ENCODE measurements around the gene PARVG. TPM values are rescaled to one million over a fixed set of nuclear protein-coding genes. Genes with fewer than 3 reads are reported as not detected.

PARVG gene
- total RNA-seq, 1 donor from 2014 or later, result not detected

DNA sequence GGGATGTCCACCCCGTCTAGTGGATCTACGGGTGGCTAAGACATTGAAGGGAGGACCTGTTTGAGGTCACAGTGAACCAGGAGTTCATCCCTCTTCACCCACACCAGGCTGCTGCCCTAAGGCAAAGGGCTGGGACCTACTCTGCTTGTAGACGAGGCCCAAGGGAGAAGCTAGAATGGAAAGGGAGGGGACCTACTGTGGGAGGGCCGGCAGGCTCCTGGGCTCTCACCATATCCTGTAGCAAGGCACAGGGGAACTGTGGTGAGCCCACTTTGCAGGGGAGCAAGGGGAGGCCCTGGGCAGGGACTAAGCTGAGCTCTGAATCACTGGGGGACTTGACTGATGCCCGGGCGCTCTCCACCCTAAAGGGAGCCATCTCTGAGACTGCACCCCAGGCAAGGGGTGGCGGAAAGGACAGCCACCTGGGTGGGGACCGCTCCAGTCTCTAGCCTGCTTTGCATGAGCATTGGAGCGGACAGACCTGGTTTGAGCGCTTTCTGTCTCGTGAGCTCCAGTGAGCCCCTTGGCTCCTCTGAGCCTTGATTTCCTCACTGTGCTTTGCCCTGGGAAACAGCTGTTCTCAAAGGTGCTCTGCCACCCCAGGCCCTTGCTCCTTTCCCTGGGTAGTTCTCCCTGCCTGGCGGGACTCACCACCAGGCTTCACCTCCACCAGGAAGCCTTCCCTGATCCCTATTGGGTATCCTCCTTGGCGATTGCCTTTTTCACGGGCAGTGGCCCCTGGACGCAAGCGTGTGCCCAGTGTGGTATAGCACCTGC is 24.2 kb downstream of the PARVG start:
- Mint-ChIP-seq H3K27me3 (ENCODE audit: unreplicated experiment) (peaks cover 8% of the 10 kb centered on the region), H3K27ac (ENCODE audit: unreplicated experiment) (no peak overlapping the region), H3K36me3 (ENCODE audit: unreplicated experiment) (peaks cover 5% of the 10 kb centered on the region), H3K4me1 (ENCODE audit: low read depth, unreplicated experiment) (peaks cover 6% of the 10 kb centered on the region), H3K4me3 (ENCODE audit: unreplicated experiment) (no peak overlapping the region), H3K9me3 (ENCODE audit: unreplicated experiment) (peaks cover 12% of the 10 kb centered on the region)
- no peak for TF ChIP-seq CTCF (IDR thresholded peaks at IDR 0.05; ENCODE audit: partially characterized antibody, unreplicated experiment)
- DNase-seq, result peak; percentile 10

GRCh38 chr22:44205516-44206329 is 25.0 kb downstream of the PARVG start:
- no peak overlapping the region for H3K27ac Mint-ChIP-seq (ENCODE audit: unreplicated experiment)
- H3K4me3 Mint-ChIP-seq (ENCODE audit: unreplicated experiment), result no peak overlapping the region
- H3K36me3 Mint-ChIP-seq (ENCODE audit: unreplicated experiment), result peaks cover 5% of the 10 kb centered on the region
- H3K27me3 Mint-ChIP-seq (ENCODE audit: unreplicated experiment), result peaks cover 8% of the 10 kb centered on the region
- TF ChIP-seq CTCF (IDR thresholded peaks at IDR 0.05; ENCODE audit: partially characterized antibody, unreplicated experiment), result no peak
- peak; percentile 12 for DNase-seq
- H3K9me3 Mint-ChIP-seq (ENCODE audit: unreplicated experiment), result peaks cover 12% of the 10 kb centered on the region
- H3K4me1 Mint-ChIP-seq (ENCODE audit: low read depth, unreplicated experiment), result peaks cover 6% of the 10 kb centered on the region

- Mint-ChIP-seq H3K9me3 (ENCODE audit: unreplicated experiment) (peaks cover 15% of the 10 kb centered on the region), H3K27me3 (ENCODE audit: unreplicated experiment) (peaks cover 8% of the 10 kb centered on the region), H3K4me3 (ENCODE audit: unreplicated experiment) (no peak overlapping the region), H3K36me3 (ENCODE audit: unreplicated experiment) (peaks cover 5% of the 10 kb centered on the region), H3K27ac (ENCODE audit: unreplicated experiment) (no peak overlapping the region), H3K4me1 (ENCODE audit: low read depth, unreplicated experiment) (peaks cover 10% of the 10 kb centered on the region)
- TF ChIP-seq CTCF (IDR thresholded peaks at IDR 0.05; ENCODE audit: partially characterized antibody, unreplicated experiment), result no peak
- peak; percentile 5 for DNase-seq
Measured at GRCh38 chr22:44206330-44206645, 25.6 kb downstream of the PARVG start.

DNA sequence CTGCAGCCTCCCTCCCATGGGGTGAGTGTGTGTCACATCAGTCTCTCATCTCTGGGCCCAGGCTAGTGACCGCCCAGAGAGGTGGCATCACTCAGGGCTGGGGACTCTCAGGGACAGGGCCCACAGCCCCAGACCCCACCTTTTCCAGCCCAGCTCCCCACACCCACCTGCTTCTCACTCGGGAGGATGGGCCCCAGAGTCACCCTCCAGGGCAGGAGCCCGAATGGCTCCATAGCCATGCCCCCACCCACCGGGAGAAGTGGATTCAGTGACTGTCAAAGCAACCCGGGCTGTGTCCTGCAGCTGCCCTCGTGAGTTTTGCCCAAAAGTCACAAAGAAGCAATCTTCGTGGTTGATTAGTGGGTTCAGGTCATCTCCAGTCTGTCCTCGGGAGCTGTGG is 26.0 kb downstream of the PARVG start:
- H3K4me1 Mint-ChIP-seq (ENCODE audit: low read depth, unreplicated experiment), result peaks cover 15% of the 10 kb centered on the region
- peaks cover 5% of the 10 kb centered on the region for H3K36me3 Mint-ChIP-seq (ENCODE audit: unreplicated experiment)
- peaks cover 11% of the 10 kb centered on the region for H3K27me3 Mint-ChIP-seq (ENCODE audit: unreplicated experiment)
- no peak for TF ChIP-seq CTCF (IDR thresholded peaks at IDR 0.05; ENCODE audit: partially characterized antibody, unreplicated experiment)
- peak; percentile 8 for DNase-seq
- no peak overlapping the region for H3K4me3 Mint-ChIP-seq (ENCODE audit: unreplicated experiment)
- H3K27ac Mint-ChIP-seq (ENCODE audit: unreplicated experiment), result no peak overlapping the region
- H3K9me3 Mint-ChIP-seq (ENCODE audit: unreplicated experiment), result peaks cover 15% of the 10 kb centered on the region

Data from glutamatergic neuron (in vitro differentiated cells).